NCI-H1694 treated with DMSO at 0.1 percent for 48 hours (cell line): ENCODE data around the gene ABCG8.

ENCODE experiments used
- DNase-seq: peaks from one replicate; lab custom pipeline; 2025; lab: John Stamatoyannopoulos, UW

The ABCG8 gene

GRCh38 chr2:43838560-43839267 is at the start of gene ABCG8, which contains the start of gene ABCG5:
ABCG8 (plus strand) TSS chr2:43838971; CDS start chr2:43839054, 83 bp downstream.
ABCG5 (minus strand) TSS chr2:43838839; CDS start chr2:43838679, 160 bp downstream.
- no peak for DNase-seq

- no peak for DNase-seq
These were observed 48.6 kb upstream of the ABCG8 start for GRCh38 chr2:43790147-43790546.

DNA sequence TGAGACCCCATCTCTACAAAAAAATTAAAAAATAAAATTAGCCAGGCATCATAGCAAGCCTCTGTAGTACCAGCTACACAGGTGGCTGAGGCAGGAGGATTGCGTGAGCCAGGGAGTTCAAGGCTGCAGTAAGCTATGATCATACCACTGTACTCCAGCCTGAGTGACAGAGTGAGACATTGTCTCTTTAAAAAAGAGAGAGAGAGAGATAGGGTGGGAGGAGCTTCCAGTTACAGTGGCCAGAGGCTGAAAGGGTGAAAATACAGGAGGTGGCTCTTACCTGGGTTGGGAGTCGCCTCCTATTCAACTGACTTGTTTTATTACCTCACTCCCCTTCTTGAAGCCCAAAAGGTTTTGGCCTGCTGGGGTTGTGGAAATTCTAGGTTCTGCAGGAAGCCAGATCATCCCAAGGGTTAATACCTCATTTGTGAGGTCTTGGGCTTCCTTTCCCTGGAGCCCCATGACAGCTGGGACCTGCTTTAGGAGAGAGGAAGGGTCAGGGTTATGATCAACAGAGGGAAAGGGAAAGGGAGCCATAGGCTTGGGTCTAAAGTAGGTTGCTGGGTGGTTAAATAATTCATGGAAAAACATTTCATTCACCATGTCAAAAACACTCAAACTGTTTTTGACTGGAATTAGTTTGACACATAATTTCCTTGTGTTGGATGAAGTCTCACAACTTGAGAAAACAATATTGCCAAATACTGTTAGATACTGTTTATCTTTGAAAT is 47.6 kb upstream of the ABCG8 start:
- no peak for DNase-seq

- DNase-seq, result no peak
These were observed 46.1 kb upstream of the ABCG8 start for GRCh38 chr2:43792653-43793052.

- no peak for DNase-seq
These were observed 43.8 kb upstream of the ABCG8 start for GRCh38 chr2:43794956-43795355.

DNA sequence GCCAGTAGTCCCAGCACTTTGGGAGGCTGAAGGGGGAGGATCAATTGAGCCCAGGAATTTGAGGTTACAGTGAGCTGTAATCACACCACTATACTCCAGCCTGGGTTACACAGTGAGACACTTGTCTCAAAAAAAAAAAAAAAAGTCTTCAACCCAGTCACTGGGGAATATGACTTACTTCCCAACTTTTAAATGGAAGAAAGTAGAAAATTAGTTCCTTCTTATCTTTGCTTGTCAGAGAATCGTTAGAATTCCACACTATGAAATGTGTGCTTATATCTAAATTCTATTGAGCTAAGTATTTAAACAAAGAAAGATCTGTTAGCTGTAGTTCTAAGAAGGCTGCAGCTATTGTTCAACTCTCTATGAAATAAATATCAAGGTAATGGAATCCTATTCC is 42.6 kb upstream of the ABCG8 start:
- no peak for DNase-seq

DNA sequence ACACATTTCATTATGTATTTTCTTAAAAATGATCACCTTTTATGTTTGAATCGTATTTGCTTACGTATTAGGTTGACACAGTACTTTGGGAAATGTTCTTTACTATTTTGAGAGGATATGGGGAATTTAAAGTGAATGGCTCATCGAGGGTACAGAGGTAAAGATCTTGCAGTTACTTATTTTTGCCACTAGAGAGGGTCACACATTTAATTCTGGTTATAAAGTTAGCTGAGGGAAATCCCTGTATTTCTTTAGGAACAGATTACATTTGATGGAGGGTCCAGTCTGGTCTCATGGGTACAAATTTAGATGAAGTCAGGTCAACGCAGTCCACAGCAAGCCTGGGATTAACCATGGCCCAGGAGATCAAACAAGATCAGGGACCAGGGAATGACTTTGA is 40.5 kb upstream of the ABCG8 start:
- no peak for DNase-seq

DNA sequence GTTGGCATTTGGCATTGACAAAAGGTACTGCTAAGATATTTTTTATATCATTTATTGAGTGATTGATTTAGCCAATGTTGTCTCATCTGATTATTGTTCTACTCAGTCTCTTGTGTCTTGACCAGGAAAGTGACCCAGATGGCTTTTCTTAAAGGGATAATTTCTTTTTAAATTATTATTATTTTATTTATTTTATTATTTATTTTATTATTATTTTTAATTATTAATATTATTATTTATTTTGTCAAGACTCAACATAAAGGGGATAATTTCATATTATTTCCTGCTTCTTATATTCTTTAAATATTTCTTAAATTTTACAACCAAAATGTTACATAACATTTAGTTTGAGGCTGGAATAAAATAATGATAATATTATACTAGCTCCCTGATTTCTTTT is 37.9 kb upstream of the ABCG8 start:
- no peak for DNase-seq

DNA sequence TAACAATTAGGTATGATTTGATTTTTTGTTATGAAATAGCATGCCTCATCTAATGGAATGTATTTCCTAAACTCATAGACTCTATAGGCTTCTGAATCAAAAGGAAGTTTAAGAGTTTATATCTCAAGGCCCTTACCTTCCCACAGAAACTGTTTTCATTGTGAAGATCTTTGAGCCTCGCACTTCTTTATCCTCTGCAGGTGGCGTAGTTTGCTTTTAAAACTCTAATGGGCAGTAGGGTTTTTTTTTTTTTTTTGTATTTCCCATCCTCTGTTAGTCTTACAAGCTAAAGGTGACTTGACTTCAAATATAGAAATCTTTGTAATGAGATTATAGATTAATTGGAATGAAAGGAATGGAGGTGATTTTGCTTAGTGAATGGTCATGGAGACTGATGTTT is 36.6 kb upstream of the ABCG8 start:
- DNase-seq, result no peak

- no peak for DNase-seq
These were observed 35.7 kb upstream of the ABCG8 start for GRCh38 chr2:43803113-43803512.

GRCh38 chr2:43806719-43807031 is 32.1 kb upstream of the ABCG8 start:
- DNase-seq, result no peak

- DNase-seq, result no peak
These were observed 28.3 kb upstream of the ABCG8 start for GRCh38 chr2:43810452-43810851.

DNA sequence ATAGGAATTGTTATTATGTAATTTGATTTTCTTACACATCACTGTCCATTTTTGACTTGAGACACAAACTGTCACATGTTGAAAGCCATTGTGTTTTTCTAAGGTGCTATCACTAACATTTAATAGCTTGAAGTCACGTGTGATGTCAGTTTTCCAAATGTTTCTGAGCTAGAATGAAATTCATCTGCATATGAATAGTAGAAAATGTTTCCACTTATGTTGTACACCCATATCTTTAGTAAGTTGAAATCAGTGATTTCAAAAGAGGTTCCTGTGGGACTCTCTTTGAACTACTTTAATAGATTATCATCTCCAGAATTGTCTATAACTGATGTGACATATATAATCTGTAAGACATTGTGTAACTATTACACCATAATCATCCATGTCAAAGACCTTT is 27.9 kb upstream of the ABCG8 start:
- DNase-seq, result no peak

- DNase-seq, result no peak
These were observed 26.8 kb upstream of the ABCG8 start for GRCh38 chr2:43812006-43812405.

- no peak for DNase-seq
These were observed 25.8 kb upstream of the ABCG8 start for GRCh38 chr2:43812947-43813346.

DNA sequence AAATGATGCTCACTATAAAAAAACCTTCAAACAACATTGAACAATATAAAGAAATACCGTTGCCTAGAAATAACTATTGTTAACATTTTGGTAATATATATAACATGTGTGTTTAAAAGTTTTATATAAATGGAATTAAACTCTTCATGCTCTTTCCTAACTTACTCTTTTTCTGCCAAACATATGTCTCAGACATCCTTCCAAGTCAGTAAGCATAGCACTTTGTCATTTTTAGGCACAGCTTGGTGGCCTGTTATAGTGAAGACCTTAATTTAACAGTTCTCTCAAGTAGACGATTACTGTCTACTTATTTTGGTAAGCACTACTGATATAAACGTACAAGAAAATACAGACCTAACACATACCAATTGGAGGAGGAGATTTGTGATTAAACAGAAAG is 24.1 kb upstream of the ABCG8 start:
- no peak for DNase-seq

DNA sequence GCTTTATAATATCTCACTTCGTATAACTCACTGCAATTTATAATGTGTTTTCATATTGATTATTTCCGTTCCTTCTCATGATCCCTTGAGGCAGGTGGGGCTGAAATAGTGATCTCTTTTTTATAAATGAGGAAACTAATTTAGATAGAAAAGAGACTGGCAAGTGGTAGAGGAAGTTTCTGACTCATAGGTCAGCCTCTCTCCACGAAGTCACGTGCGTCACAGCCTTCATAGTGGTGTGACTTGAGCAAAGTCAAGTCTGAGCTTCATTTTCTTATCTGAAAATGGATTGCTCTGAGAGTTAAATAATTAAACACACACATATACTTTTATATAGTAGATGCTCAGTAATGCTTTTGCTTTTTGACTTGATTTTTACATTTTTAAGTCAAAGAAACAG is 20.0 kb upstream of the ABCG8 start:
- DNase-seq, result no peak

- no peak for DNase-seq
These were observed 19.1 kb upstream of the ABCG8 start for GRCh38 chr2:43819491-43820163.

DNA sequence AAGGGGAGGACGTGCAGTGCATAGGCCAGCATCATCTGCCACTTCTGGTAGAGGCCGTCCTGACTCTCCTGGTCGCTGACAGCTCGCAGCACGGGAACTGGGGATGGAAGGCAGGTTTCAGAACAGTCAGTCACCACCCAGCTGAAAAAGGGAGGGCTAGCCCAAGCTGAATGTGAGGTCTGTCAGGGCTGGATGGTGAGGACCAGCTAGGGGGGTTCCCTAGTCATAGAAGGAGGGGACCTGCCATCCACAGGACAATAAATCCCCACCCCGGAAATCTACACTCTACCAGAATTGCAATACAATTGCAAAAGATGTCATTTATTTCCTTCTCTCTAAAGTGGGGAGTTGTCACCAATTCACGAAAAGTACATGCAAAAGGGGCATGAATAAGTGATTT is 15.9 kb upstream of the ABCG8 start:
- no peak for DNase-seq

GRCh38 chr2:43823751-43824150 is 15.0 kb upstream of the ABCG8 start:
- no peak for DNase-seq

DNA sequence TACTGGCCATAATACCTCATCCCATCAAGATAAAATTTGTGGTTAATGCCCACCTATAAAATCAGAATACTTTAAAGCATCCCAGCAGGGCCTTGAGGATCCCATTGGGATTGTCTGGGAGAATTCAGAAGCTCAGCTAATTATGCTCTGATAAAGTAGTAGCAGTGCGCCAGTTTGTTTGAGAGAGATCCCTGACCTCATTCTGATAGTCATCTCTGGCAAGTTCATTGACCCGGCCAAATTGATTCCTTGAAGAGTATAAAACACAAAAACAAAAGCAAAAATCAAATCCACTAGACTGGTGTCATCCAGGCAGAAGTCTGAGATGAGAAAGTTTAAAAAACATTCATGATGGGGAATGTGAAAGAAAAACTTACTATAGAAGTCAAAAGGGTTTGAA is 14.3 kb upstream of the ABCG8 start:
- no peak for DNase-seq

DNA sequence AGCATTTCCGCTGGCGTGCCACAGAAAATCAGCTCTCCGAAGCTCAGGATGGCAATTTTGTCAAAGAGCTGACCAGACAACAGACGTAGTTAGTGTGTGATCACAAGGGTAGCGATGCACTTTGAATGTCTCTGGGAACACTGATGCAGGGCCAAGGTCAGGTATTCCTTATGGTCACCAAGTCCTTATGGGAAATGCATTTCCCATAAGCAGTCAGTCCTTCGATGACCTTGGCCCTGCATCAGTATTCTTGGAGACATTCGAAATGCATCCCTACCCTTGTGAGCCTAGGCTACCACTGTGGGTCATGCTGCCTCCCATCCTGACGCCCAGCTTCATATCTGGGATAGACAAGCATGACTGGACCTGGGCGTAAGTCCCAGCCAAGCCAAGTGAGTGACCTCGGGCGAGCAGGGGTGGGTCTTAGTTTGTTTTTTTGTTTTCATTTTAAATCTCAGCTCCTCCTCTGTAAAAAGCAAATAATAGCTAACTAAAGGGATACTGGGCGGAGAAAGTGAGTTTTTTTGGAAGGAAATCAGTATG is 13.7 kb upstream of the ABCG8 start:
- no peak for DNase-seq

- no peak for DNase-seq
These were observed 12.9 kb upstream of the ABCG8 start for GRCh38 chr2:43825841-43826240.
